Chondrocyte (in vitro differentiated cells): ENCODE measurements around the gene TMIGD1. TPM values are rescaled to one million over a fixed set of nuclear protein-coding genes. Genes with fewer than 3 reads are reported as not detected.

Source experiments
- DNase-seq: peaks from one replicate; pipeline ENCODE4 v3.0.0; 2021; ENCODE audit warnings: mixed read lengths, low spot score
- H3K27ac Mint-ChIP-seq: one replicate; pipeline ENCODE4 v1.8.0; 2021; ENCODE audit warnings: mild to moderate bottlenecking, moderate library complexity, mixed read lengths; ENCODE audit not compliant: unreplicated experiment
- H3K27me3 Mint-ChIP-seq: 2 replicates; pipeline ENCODE4 v1.8.0; 2021; ENCODE audit warnings: low read depth, mixed read lengths
- H3K36me3 Mint-ChIP-seq: 2 replicates; pipeline ENCODE4 v1.8.0; 2021; ENCODE audit warnings: low read depth, mixed read lengths
- H3K4me1 Mint-ChIP-seq: 2 replicates; pipeline ENCODE4 v1.8.0; 2021; ENCODE audit warnings: low read depth, mild to moderate bottlenecking, mixed read lengths
- H3K4me3 Mint-ChIP-seq: one replicate; pipeline ENCODE4 v1.8.0; 2021; ENCODE audit warnings: mild to moderate bottlenecking, moderate library complexity, mixed read lengths; ENCODE audit not compliant: unreplicated experiment
- H3K9me3 Mint-ChIP-seq: 2 replicates; pipeline ENCODE4 v1.8.0; 2021; ENCODE audit warnings: low read depth, mixed read lengths
- total RNA-seq: library from RNA; stranded (reverse); gene quantifications from 3 replicates; pipeline ENCODE4 v1.2.1, GENCODE V29; 2021
- TF ChIP-seq, protein P1 (sequence below): fragments of 200-600 bp; sonication (generic); IDR thresholded peaks from 2 replicates; pipeline ENCODE4 v1.5.0; 2021; ENCODE audit warnings: antibody characterized with exemption, mild to moderate bottlenecking, moderate library complexity

TMIGD1 gene
- total RNA-seq, 1 donor from 2014 or later = not detected

DNA sequence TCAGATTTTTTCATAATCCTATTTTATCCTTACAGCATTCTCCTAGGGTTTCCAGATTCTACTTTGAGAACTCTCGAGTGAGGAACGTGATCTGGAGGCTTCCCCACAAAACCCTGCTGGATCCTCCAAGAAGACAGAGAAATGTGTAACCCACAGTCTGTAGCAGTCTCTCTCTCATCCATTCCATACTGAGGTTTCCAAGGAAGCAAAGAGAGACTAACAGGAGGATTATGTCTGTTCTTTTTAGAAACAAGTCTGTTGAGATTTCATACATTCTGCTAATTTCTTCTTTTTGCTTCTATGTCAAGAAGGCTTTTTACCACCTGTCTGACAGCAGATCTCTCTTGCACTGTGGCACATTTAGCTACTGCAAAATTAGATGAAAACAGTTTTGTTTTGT lies 18.8 kb downstream of the TMIGD1 start:
- no peak overlapping the region for H3K4me3 Mint-ChIP-seq
- H3K27ac Mint-ChIP-seq = no peak overlapping the region
- TF ChIP-seq, protein P1, sequence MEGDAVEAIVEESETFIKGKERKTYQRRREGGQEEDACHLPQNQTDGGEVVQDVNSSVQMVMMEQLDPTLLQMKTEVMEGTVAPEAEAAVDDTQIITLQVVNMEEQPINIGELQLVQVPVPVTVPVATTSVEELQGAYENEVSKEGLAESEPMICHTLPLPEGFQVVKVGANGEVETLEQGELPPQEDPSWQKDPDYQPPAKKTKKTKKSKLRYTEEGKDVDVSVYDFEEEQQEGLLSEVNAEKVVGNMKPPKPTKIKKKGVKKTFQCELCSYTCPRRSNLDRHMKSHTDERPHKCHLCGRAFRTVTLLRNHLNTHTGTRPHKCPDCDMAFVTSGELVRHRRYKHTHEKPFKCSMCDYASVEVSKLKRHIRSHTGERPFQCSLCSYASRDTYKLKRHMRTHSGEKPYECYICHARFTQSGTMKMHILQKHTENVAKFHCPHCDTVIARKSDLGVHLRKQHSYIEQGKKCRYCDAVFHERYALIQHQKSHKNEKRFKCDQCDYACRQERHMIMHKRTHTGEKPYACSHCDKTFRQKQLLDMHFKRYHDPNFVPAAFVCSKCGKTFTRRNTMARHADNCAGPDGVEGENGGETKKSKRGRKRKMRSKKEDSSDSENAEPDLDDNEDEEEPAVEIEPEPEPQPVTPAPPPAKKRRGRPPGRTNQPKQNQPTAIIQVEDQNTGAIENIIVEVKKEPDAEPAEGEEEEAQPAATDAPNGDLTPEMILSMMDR = no peak
- DNase-seq = no peak
- no peaks in the 10 kb centered on the region for H3K9me3 Mint-ChIP-seq
- no peaks in the 10 kb centered on the region for H3K36me3 Mint-ChIP-seq
- H3K4me1 Mint-ChIP-seq = peaks cover 4% of the 10 kb centered on the region
- peaks cover 17% of the 10 kb centered on the region for H3K27me3 Mint-ChIP-seq

DNA sequence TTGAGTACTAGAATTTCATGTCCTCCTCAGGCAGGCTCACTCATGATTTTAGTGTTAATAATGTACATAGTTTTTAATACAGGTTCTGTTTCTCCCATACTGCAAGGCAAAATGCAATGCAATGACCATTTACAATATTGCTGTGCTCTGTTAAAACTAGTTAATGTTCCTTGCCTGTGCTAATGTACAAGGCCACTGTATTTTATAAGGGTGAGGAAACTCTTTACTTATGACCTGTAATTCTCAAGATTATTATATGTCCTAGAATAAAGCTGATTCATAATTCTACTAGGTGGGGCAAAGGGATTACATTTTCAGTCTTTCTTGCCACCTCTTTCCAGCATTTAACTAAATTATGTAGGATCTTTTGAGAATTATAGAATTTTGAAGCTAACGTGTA lies 19.4 kb downstream of the TMIGD1 start:
- no peaks in the 10 kb centered on the region for H3K9me3 Mint-ChIP-seq
- H3K36me3 Mint-ChIP-seq = no peaks in the 10 kb centered on the region
- DNase-seq = no peak

DNA sequence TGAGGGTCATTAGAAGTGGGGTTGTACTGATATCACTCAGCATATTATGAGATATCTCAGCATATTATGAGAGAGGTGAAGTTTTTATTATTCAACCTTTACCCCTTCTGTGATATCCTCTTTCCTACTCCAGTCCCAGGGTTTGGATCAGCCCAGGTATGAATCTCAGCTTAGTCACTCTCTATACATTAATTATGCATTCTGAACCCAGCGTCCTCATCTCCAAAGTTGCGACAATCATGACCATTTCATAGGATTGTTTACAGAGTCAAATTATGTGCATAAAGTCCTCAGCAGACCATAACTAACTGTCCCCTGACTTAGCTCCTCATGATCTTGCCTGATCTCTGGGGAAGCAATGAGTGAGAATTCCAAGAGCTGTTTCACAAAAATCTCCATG lies 21.6 kb downstream of the TMIGD1 start:
- H3K4me3 Mint-ChIP-seq = no peak overlapping the region
- H3K4me1 Mint-ChIP-seq = no peaks in the 10 kb centered on the region
- no peaks in the 10 kb centered on the region for H3K36me3 Mint-ChIP-seq
- H3K27ac Mint-ChIP-seq = no peak overlapping the region
- TF ChIP-seq, protein P1 = no peak
- H3K9me3 Mint-ChIP-seq = no peaks in the 10 kb centered on the region
- H3K27me3 Mint-ChIP-seq = peaks cover 13% of the 10 kb centered on the region
- DNase-seq = no peak

More for the DNA sequence above, 19.4 kb downstream of the TMIGD1 start:
- Mint-ChIP-seq H3K4me1 (peaks cover 4% of the 10 kb centered on the region), H3K27ac (no peak overlapping the region), H3K27me3 (peaks cover 13% of the 10 kb centered on the region), H3K4me3 (no peak overlapping the region)
- TF ChIP-seq, protein P1 = no peak

DNA sequence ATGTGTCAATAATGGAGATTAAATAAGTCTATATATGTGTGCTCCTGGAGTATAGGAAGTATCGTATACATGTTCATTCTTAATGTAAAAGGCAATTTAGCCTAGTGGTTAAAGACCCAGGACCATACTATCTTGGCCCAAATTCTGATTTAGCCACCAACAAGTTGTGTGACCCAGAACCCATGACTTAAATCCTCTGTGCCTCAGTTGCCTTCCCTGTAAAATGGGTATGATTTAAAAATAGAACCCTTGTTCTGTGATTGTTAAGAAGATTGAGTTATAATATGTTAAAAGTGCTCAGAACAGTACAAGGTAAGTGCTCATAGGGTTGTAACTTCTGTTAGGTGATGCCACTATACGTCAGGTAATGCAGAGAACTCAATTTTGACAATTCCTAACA lies 23.3 kb downstream of the TMIGD1 start:
- H3K36me3 Mint-ChIP-seq = no peaks in the 10 kb centered on the region
- no peaks in the 10 kb centered on the region for H3K4me1 Mint-ChIP-seq
- H3K27me3 Mint-ChIP-seq = peaks cover 8% of the 10 kb centered on the region
- TF ChIP-seq, protein P1 = no peak
- no peak overlapping the region for H3K4me3 Mint-ChIP-seq
- no peak for DNase-seq
- no peaks in the 10 kb centered on the region for H3K9me3 Mint-ChIP-seq
- H3K27ac Mint-ChIP-seq = no peak overlapping the region

DNA sequence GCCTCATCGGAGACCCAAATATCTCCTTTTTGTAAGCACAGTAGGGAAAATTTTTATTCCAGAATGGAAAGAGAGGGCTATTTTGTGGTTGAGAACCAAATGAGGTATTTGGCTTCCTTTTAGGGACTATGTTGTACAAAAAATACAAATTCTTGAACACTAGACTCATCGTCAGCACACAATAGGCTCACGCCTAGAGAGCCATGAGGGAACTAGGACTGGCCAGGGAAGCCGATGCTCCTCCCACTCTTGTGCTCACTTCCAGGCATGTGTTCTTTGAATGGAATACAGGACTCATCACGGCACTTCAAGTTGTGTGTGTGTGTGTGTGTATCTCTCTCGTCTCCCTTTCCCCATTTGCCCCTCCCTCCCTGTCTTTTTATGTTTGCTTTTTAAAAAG lies 24.3 kb downstream of the TMIGD1 start:
- DNase-seq = no peak
- no peak overlapping the region for H3K27ac Mint-ChIP-seq
- H3K27me3 Mint-ChIP-seq = no peaks in the 10 kb centered on the region
- H3K4me1 Mint-ChIP-seq = no peaks in the 10 kb centered on the region
- TF ChIP-seq, protein P1 = no peak
- H3K9me3 Mint-ChIP-seq = no peaks in the 10 kb centered on the region
- no peaks in the 10 kb centered on the region for H3K36me3 Mint-ChIP-seq
- no peak overlapping the region for H3K4me3 Mint-ChIP-seq
